DMS114 treated with DMSO at 0.1 percent for 48 hours (cell line): ENCODE measurements around the gene ANKS3.
"Not testable (repeated sequence)": the region's sequence is repeated elsewhere in the genome, so short reads cannot be mapped to it uniquely, and the experiment has no call there.

Experiments used
- DNase-seq: peaks from one replicate; lab custom pipeline; 2025; ENCODE audit not compliant: unreplicated experiment; lab: John Stamatoyannopoulos, UW

ANKS3 gene

DNA sequence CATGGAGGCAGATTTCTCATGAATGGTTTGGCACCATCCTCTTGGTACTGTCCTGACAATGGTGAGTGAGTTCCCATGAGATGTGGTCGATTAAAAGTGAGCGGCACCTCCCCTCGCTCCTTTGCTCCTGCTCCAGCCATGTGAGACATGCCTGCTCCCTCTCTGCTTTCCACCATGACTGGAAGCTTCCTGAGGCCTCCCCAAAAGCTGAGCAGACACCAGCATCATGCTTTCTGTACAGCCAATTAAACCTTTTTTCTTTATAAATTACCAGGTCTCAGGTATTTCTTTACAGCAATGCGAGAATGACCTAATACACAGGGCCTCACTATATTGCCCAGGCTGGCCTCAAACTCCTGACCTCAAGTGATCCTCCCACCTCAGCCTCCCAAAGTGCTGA is 20.8 kb upstream of the ANKS3 start:
- no peak for DNase-seq

DNA sequence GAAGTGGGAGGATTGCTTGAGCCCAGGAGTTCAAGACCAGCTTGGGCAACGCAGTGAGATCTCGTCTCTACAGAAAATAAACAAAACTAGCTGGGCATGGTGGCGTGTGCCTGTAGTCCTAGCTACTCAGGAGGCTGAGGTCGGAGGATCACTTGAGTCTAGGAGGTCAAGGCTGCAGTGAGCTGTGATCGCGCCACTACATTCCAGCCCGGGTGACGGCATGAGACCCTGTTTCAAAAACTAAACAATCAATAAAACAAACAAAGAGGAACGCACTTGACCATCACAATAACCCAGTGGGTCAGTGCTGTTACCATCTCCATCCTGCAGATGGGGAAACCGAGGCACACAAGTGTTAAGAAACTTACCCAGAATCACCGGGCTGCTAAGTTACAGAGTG is 19.2 kb upstream of the ANKS3 start:
- no peak for DNase-seq

DNA sequence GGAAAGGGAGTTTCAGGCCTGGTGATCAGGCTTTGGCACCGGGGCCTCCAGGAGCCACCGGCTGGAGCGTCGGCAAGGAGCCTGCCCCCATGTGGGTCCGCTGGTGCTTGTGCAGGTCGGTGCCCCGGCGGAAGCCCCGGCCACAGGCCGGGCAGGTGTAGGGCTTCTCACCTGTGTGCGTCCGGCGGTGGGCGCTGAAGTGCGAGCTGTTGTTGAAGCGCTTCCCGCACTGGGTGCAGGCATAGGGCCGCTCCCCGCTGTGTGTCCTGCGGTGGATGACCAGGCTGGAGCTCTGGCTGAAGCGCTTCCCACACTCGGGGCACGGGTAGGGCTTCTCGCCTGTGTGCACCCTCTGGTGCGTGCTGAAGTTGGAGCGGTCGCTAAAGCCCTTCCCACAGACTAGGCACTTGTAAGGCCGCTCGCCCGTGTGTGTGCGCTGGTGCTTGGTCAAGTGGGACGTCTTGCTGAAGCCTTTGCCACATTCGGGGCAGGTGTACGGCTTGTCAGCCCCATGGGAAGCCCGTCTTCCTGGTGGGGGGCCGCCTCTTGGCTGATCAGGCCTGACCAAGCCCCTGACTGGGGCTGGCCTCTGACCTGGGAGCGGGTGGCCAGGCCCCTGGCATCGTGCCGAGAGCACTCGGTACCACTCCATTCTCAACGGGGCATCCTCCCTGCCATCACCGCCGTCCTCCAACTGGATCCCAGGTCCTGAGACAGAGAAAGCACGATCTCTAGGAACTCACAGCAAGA is 18.5 kb upstream of the ANKS3 start:
- no peak for DNase-seq

DNA sequence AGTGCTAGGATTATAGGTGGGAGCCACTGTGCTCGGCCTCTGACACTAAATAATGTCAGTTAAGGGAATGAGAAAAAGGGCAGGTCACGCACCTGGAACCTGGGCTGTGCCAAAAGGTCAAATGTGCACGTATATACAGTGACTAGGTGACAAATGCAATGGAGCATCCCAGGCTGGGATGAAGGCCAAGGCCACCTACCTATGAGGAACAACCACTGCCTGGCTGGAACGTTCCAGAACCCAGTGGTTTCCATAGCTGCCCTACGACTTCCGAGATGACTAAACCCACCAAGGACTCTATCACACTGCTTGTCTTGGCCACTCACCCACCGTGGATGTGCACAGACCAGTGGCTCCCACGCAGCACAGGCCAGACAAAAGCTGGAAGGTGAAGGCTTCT is 16.8 kb upstream of the ANKS3 start:
- DNase-seq, result no peak

DNA sequence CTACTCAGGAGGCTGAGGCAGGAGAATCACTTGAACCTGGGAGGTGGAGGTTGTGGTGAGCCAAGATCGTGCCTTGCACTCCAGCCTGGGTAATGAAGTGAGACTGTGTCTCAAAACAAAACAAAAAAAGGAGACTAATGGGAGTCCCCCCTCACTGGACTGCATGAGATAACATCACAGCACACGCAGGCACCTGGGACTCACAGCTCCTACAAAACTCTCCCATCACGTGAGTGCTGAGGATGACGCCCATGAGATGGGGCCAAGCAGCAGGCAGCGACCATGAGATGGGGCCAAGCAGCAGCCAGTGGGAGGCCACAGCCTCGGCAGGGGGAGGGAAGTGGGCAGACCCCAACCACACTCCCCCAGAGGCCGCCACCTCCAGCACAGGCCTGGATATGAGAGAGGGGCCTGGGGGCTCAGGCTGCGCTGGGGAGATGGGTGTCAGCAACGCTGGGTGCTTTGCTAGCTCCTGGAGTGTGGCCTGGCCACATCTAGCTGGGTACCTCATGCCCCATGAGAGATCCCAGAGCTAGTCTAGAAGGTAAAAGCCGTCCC is 15.7 kb upstream of the ANKS3 start:
- DNase-seq, result no peak

DNA sequence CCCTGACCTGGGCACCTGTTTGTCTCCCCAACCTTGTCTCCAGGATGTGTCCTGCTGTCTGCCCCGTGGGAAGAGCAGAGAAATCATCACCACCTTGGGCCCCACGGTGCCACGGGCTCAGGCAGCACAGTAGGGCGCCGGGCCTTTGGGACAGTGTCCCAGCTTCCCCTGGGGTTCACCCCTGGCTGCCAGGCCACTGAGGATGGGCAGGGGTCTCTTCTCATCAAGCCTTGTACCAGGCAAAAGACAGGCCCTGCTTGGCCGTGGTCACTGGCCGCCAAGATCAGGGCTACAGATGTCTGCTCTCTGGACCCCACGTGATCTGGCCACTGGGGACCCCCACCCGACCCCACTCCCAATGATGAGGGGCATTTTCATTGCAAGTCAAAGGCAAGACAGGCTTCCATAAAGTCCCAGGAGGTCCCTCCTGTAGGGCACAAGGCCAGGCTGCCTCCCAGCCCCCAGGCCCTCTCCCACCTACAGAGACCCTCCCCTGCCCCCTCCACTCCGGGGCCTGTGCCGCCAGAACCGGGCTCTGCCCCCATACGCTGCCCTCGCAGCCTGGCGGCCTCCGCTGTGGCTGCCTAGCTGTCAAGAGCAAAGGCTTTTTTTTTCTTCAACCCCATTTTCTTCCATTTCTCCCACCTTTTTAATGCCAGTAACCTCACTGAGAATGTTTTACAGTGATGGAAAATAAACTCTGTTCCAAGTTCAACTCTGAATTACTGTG is 14.8 kb upstream of the ANKS3 start:
- no peak for DNase-seq

DNA sequence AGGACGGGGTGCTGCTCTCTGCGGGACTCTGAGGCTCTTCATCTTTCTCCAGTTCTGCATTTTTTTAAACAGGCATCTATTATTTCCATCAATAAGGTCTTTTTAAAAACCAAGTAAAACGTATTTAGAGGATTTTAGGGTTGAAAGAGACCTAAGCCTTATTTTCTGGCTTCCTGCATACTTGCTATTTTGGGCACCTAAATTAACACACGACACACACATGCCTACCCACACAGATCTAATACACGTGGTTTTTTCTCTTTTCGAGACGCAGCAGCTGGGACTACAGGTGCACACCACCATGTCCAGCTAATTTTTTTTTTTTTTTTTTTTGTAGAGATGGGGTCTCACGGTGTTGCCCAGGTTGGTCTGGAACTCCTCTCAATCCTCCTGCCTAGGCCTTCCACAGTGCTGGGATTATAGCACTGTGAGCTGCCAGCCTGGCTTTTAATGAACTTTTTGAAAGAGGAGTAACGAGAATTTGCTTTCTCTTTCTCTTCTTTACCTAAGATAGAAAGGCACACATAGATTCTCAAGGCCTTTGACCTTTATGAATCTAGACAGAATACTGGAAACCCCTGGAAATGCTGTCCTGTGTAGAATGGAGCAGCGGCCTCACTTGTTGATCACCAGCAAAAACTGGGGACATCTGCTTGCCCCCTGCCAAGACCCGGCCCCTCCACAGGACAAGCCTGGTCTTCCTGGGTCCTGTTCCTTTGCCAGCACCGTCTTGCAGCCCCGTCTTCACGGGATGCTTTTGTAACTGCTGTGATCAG is 14.0 kb upstream of the ANKS3 start:
- DNase-seq, result no peak

DNA sequence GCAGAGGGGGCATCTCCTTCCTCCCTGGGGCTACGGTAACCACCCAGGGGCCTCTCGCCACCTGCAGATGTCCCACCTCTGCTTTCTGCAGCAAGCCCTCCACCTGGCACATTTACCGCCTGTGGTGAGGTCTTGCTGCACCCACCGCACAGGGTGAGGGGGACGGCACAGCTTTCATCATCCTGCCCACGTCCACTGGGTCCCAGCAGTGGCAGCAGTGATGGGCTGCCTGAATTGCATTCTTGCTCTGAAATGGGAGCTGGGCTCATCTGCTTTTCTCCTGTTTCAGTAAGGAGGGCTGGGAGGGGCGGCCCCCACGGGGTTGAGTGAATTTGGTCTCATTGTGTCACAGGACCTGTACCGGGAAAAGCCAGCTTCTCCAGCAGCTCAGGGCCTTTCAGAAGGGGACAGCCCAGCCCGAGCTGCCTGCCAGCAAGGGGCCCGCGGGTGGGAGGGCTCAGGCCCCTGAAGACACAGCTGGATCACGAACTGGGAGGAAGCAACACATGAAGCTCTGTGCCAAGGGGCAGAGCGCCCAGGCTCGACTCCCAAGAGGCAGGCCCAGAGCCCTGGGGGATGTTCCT is 13.0 kb upstream of the ANKS3 start:
- DNase-seq, result no peak

DNA sequence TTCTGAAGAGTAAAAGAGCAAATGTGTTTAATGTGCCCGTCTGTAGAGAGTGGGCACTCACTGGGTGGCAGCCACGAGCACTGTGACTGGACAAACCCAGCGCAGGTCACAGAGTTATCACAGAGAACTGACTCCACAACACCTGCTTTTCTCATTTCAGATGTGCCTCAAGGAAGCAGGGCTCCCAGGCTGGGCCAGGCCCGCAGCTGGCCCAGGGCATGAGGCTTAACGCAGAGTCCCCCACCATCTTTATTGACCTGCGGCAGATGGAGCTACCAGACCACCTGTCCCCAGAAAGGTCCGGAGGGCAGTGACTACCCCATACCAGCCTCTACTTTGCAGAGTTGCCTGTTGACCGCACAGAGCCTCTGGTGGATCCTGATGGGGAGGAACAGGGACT is 12.1 kb upstream of the ANKS3 start:
- no peak for DNase-seq

DNA sequence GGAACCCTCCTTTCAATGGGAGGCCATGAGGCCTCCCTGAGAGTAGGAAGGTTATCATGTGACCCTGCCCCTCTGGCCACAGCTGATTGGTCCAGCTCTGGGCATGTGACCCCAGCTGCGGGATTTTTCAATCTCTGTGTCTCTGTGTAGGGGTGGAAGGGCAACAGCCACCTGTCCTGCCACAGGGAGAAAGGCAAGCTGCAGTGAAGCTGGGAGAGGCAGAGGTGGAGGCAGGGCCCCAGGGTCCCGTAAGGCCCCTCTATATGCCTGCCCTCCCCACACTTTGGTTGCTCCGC is 11.2 kb upstream of the ANKS3 start:
- no peak for DNase-seq

DNA sequence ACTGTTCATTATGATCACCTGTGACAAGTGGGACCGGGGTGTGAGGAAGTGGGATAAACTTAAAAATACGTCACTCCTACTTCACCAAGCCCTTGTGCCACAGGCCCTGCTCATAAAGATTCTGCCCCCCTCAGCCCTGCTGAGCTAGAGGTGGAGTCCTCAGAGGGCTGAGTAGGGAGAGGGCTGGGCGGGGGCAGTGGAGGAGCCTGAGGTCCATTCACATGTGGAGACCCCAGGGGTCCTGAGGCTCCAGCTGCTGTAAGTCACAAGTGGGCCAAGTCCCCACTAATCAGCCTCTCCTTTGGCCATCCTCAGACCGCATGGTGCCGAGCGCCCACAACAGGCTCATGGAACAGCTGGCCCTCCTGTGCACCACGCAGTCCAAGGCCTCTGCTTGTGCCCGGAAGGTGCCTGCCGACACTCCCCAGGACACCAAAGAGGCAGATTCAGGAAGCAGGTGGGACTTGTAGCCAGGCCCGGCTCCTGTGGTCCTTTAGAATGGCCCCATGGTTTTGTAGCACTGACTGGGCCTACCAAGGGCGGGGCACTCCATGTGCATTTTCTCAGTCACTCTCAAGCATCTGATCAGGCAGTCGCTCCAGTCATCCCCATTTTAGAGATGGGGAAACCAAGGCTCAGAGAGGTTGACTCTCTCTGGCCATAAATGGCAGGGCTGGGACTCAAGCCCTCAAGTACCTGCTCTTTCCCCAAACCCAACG is 10.6 kb upstream of the ANKS3 start:
- no peak for DNase-seq

DNA sequence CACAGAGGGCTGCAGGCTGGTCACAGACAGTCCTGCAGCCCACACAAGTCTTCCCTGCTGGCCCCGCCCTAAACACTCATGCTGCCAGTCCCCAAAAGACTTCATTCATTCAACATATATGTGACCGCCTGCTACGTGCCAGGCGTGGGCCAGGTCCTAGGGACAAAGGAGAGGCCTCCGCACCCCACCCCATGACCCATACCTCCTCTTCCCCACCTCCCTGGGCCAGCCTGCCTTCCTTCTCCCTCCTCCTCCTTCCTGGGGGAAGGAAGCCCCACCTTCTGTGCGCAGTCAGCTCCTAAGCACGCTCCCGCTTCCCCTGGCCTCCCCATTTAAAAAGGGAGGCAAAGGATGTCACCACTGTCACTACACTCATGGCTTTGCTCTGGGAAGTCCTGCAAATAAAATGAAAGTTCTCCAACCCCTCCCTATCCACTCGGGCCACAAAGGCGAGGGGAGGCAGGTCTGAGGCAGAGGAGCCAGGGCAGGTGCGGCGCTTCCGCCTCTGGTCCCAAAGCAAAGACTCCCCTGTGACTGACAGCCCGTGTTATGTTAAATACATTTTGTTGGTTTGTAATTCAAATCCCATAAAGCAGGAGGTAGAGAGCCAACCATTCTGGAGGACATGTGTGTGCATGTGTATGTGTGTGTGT is 9.3 kb upstream of the ANKS3 start:
- DNase-seq, result no peak

DNA sequence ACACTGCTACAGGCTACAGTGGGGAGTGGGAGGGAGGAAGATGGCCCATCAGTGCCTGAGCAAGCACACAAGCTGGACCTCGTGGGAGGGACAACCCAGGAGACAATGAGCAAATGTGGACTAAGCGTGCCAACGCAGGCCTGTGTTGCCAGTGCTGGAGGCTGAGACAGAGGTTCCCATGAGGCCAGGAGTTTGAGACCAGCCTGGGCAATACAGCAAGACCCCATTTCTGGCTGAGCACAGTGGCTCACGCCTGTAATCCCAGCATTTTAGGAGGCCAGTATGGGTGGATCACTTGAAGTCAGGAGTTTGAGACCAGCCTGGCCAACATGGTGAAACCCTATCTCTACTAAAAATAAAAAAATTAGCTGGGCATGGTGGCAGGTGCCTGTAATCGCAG is 4.3 kb upstream of the ANKS3 start:
- DNase-seq, result not testable (repeated sequence)

DNA sequence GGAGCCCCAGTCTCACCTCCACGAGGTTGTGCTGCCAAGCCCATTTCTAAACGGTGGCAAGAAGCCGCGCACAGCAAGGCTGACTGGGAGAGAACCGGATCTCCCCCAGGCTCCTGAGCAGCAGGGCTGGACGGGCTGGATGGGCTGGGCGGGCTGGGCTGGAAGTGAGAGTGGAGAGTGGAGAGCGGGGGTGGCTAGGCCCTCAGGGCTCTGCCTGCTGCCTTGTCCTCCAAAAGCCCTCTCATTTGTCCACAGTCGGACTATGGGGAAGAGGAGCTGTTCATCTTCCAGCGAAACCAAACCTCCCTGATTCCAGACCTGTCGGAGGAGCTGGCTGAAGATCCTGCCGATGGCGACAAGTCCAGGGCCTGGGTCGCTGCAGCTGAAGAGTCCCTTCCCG is 3.5 kb upstream of the ANKS3 start:
- DNase-seq, result no peak

DNA sequence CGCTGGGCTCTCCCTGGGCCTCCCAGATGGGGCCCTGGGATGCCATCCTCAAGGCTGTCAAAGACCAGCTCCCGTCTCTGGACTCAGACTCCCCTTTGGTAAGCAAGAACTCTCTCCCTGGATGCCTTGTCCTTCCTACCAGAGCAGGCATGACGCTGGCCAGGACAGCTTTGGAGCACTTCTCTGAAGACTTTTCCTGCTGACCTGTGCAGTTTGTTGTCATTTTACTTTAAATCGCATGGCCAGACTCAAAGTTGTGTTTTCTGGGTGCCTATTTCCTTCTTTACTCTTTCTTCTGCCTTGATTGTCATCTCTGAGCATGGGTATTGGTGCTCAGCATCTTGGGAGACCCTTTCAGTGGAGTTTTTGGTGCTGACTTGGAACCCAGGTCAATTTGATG is 2.5 kb upstream of the ANKS3 start:
- no peak for DNase-seq

DNA sequence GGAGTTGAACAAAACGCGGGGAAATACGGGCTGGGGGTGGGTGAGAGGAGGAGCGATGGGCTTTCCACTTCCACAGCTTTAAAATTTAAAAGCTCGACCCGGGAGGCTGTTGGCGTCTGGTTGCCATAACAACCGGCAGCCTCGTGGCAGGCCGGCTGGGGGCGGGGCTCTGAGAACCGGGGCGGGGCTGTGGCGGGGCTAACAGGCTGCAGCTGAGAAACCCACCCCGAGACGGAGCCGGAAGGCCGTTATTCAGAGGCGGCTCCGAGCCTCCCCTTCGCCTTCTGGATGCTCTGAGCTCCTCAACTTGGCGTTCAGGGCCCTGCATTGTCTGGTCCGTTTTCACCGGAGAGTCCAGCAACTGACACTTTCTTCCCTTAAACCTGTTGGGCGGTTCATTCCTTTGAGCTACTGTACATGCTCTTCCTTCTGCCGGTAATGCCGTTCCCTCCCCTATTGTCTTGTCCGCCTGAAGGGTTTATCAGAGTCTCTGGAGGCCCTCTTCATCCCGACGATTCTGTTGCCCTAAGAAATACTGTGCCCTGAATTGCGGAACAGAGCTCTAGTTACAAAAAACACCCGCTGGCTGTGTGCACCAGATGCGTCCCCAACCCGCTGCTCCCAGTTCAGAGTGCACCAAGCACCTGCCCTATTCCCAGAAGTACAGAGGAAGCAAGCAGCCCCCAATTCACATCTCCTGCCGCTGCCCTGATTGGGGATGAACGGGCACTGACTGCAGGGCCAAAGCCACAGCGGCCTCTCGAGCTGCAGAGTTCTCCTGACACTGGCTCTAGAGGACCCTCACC is 862 bp upstream of the ANKS3 start:
- peak; percentile 55 for DNase-seq

DNA sequence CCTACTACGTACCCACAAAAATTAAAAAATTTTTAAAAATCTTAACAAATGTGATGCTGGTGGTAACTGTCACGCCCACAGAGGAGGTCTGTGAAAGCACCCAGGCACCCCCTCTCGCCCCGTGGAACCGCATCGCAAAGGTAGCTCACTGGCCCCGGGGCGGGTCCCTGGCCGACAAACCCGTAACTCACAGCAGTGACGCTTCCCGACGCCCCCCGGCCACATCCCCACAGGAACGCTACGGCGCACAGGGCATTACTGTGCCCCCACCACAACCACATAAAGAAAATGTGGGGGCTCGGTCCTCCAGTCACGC is 366 bp downstream of the ANKS3 start:
- no peak for DNase-seq

DNA sequence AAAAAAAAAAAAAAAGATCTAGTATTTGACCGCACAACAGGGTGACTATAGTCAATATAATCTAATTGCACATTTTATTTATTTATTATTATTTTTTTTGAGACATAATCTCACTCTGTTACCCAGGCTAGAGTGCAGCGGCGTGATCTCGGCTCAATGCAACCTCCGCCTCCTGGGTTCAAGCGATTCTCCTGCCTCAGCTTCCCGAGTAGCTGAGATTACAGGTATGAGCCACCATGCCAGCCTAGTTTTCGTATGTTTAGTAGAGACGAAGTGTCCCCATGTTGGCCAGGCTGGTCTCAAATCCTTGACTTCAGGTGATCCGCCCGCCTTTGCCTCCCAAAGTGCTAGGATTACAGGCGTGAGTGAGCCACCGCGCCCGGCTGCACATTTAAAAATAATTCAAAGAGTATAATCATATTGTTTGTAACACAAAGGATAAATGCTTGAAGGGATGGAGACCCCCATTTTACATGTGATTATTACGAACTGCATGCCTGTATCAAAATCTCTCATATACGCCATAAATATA is 794 bp downstream of the ANKS3 start:
- no peak for DNase-seq

DNA sequence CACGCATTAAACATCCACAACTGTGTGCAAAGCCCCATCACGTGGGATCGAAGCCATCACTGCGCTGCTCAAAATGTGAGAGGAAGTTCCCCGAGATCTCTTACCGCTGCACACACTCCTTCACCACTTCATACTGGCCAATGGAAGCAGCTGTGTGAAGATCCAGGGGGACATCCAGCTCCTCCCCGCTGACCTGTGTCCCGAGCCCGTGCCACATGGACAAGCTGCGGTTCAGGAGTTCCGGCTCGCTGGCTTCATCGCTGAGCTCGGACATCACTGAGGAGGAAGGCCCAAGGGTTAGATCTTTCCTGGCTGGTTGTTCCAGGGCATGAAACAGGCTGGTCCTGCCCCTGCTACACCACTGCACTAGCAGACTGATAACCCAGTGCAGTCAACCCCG is 4.2 kb downstream of the ANKS3 start:
- no peak for DNase-seq

DNA sequence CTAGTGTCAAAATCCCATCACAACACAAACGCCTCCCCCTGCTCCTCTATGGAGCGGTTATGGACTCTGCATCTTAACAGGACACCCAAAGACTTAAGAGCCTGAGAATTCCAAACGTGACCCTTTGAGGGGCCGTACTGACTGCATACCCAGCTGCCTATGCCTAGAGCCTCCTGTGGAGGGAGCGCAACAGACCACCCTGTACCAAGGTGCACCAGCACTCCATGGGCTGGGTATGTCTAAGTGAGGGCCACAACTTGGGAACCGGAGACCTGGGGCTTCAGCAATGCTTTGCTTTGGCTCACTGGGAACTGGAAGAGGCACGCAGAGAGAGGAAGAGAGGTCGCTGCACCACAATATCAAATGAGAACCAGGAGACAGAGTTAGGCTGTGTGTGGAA is 5.4 kb downstream of the ANKS3 start:
- DNase-seq, result no peak
